ENCODE measurements around the gene CD2BP2. TPM values are rescaled to one million over a fixed set of nuclear protein-coding genes. Genes with fewer than 3 reads are reported as not detected.

Gene CD2BP2
- total and polyA plus RNA-seq, 9 of the 15 experiments (the other 6 are each of a cell fraction or from before 2014, with no cell fraction given), result 3.9 to 51.1 (median 32.8) TPM

- TF ChIP-seq MLLT1 (IDR thresholded peaks at IDR 0.05) (peak in 1 of 2 experiments; percentile 29; a peak in 1 of 4 replicates), HDGF (IDR thresholded peaks at IDR 0.05) (no peak), ZNF143 (CRISPR knock-in tag; IDR thresholded peaks at IDR 0.05) (peak; percentile 44; the same call in 1 of the 2 replicates)
Observed at GRCh38 chr16:30377050-30377811, 22.1 kb upstream of the CD2BP2 start (continued).

- Histone ChIP-seq H3K27ac (ENCODE audit: extremely low read depth, low read depth, low read length) (peak overlapping the region; percentile 92), H3K36me3 (ENCODE audit: control insufficient read depth, insufficient read depth, low read length) (peaks cover 7% of the 10 kb centered on the region; the same call in 1 of the 3 replicates), H3K4me2 (ENCODE audit: insufficient read depth, low read length) (peak overlapping the region; percentile 26; the same call in 1 of the 2 replicates), H3K27me3 (ENCODE audit: control insufficient read depth in 2 of 2, insufficient read depth in 2 of 2, low read length in 2 of 2) (no peaks in the 10 kb centered on the region), H3K4me1 (replicated peaks in 1 of 2; ENCODE audit: control insufficient read depth in 2 of 2, insufficient read depth in 2 of 2, low read length in 2 of 2) (peaks cover 43 to 65% of the 10 kb centered on the region in 2 experiments), H3K79me2 (ENCODE audit: control insufficient read depth, insufficient read depth, low read length) (peaks cover 16% of the 10 kb centered on the region), H3K9me3 (replicated peaks; ENCODE audit: control insufficient read depth, insufficient read depth, low read depth, low read length) (no peaks in the 10 kb centered on the region), H2AFZ (ENCODE audit: low read depth, low read length) (no peak overlapping the region; the same call in 1 of the 2 replicates), H3K9me1 (ENCODE audit: control insufficient read depth, insufficient read depth, low read length) (no peaks in the 10 kb centered on the region), H3K4me3 (no peak overlapping the region), H3K9ac (ENCODE audit: insufficient read depth in 1 of 2, low read depth in 2 of 2, low read length in 2 of 2) (peak overlapping the region; percentile 81 to 88; a peak in 3 of 4 replicates), H4K20me1 (replicated peaks; ENCODE audit: control insufficient read depth, insufficient read depth, low read length) (no peaks in the 10 kb centered on the region)
- no peak for DNase-seq (ENCODE audit: extremely low read depth in 1 of 4, low spot score in 3 of 4)
- 86% methylated on average over 7 of the region's 8 CpGs for WGBS (ENCODE audit: insufficient coverage, low coverage, missing lambda C conversion rate)
- no peak for FAIRE-seq
- intact Hi-C loops (cut with micrococcal nuclease), result loop anchor here (10.0 kb wide), 1 partner anchor 312 kb away; the partner anchor contains the start of gene ALDOA
- ChIA-PET POLR2A (interaction anchor here (0.6 to 2.3 kb wide), 2 partner anchors 20 to 985 kb away, joined by 3 to 6 read pairs; no protein-coding TSS in a partner anchor), CTCF (ENCODE audit: low intra/inter-chr PET ratio) (no interaction called here)
- in situ Hi-C loops (cut with MboI), result no loop called here
- no TSS peak for BruUV-seq (replicated peaks)
- ATAC-seq, result no peak
- no peak for TF ChIP-seq HDAC8 (tag; IDR thresholded peaks at IDR 0.05)
- TF ChIP-seq ID3 (CRISPR knock-in tag; IDR thresholded peaks at IDR 0.05), result no peak
- no peak for TF ChIP-seq ID3 (tag; IDR thresholded peaks at IDR 0.05)
- TF ChIP-seq, protein P1, sequence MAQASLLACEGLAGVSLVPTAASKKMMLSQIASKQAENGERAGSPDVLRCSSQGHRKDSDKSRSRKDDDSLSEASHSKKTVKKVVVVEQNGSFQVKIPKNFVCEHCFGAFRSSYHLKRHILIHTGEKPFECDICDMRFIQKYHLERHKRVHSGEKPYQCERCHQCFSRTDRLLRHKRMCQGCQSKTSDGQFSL (CRISPR knock-in tag; IDR thresholded peaks at IDR 0.05), result peak; percentile 38; the same call in 1 of the 2 replicates
- TF ChIP-seq, protein P1 (tag; IDR thresholded peaks at IDR 0.05), result no peak
- TF ChIP-seq ZNF696 (CRISPR knock-in tag; conservative IDR thresholded peaks at IDR 0.05), result no peak
- no peak for TF ChIP-seq PHTF2 (CRISPR knock-in tag; IDR thresholded peaks at IDR 0.05)
- TF ChIP-seq ZNF780A (CRISPR knock-in tag; IDR thresholded peaks at IDR 0.05), result no peak
- no peak for TF ChIP-seq GTF2B (IDR thresholded peaks at IDR 0.05; ENCODE audit: extremely low read depth, insufficient read length)
- TF ChIP-seq RFX5 (IDR thresholded peaks at IDR 0.05; ENCODE audit: low read depth, low read length), result no peak
- TF ChIP-seq NR1H2 (CRISPR knock-in tag; IDR thresholded peaks at IDR 0.05), result no peak
- TF ChIP-seq CREB1 (IDR thresholded peaks at IDR 0.05), result no peak
- no peak for TF ChIP-seq CREB1 (CRISPR knock-in tag; IDR thresholded peaks at IDR 0.05)
- no peak for TF ChIP-seq E2F3 (CRISPR knock-in tag; IDR thresholded peaks at IDR 0.05)
- no peak for TF ChIP-seq FOXM1 (IDR thresholded peaks at IDR 0.05; ENCODE audit: low read depth)
- TF ChIP-seq FOXM1 (CRISPR knock-in tag; IDR thresholded peaks at IDR 0.05; ENCODE audit: low read depth), result no peak
Observed at GRCh38 chr16:30376461-30376902, 21.4 kb upstream of the CD2BP2 start.
